Endothelial cell of umbilical vein (primary cell): ENCODE measurements around the gene PCDH9. TPM values are rescaled to one million over a fixed set of nuclear protein-coding genes. Genes with fewer than 3 reads are reported as not detected.

Experiments used
- BruUV-seq: library from RNA; stranded (reverse); fragments of 400-500 nt; replicated peaks from 2 replicates; lab custom pipeline; 2021; lab: Mats Ljungman, UMichigan
- CTCF ChIA-PET: fragments of 300-600, 350-600 bp; sonication (Branson Sonifier 250); formaldehyde crosslinking; loops from one replicate; lab custom pipeline; 2021; ENCODE audit warnings: antibody characterized with exemption, inconsistent platforms; lab: Charles Lee
- POLR2A ChIA-PET: fragments of 300-600, 350-600 bp; sonication (Branson Sonifier 250); formaldehyde crosslinking; loops from one replicate; lab custom pipeline; 2021; ENCODE audit warnings: antibody characterized with exemption, inconsistent platforms; lab: Charles Lee
- DNase-seq: peaks from one replicate; pipeline ENCODE4 v3.0.0-alpha.2; 2011; ENCODE audit warnings: low read depth, low spot score
- FAIRE-seq: peaks from 2 replicates; lab custom pipeline; 2011; peaks lifted over from hg19 to GRCh38; lab: Jason Lieb, UNC
- H2AFZ ChIP-seq: 2 replicates; pipeline ENCODE4 v1.6.0; 2012; ENCODE audit warnings: low read depth, low read length, control low read depth, inconsistent platforms
- H3K27ac ChIP-seq: 2 replicates; pipeline ENCODE4 v1.5.1; 2011; ENCODE audit warnings: low read depth, mild to moderate bottlenecking, control low read depth, low read length, moderate library complexity; ENCODE audit not compliant: insufficient read depth
- H3K27me3 ChIP-seq, 2 experiments: 2 replicates each; pipeline versions ENCODE4 v1.6.0 to v1.6.1; 2011; ENCODE audit warnings: low read length in 2 of 2, mixed read lengths in 1 of 2; ENCODE audit not compliant: control insufficient read depth in 2 of 2, insufficient read depth in 2 of 2
- H3K36me3 ChIP-seq, 2 experiments: 2 replicates in 1 of 2; 3 replicates in 1 of 2; pipeline ENCODE4 v1.5.1; 2011; ENCODE audit warnings: low read length in 2 of 2, mild to moderate bottlenecking in 1 of 2, moderate library complexity in 1 of 2; ENCODE audit not compliant: control insufficient read depth in 2 of 2, insufficient read depth in 2 of 2; ENCODE audit errors: extremely low read depth in 1 of 2
- H3K4me1 ChIP-seq: 3 replicates; pipeline ENCODE4 v1.5.1; 2011; ENCODE audit warnings: mild to moderate bottlenecking, low read length; ENCODE audit not compliant: control insufficient read depth, insufficient read depth; ENCODE audit errors: extremely low read depth
- H3K4me2 ChIP-seq: 2 replicates; pipeline ENCODE4 v1.6.1; 2011; ENCODE audit warnings: low read length, control low read depth, mixed read lengths; ENCODE audit not compliant: insufficient read depth
- H3K4me3 ChIP-seq, 3 experiments: fragments of 200-600 bp in 1 of 3; sonication (generic), shearing (Covaris generic) in 1 of 3; replicated peaks in 1 of 3; 2 replicates each; pipeline ENCODE4 v1.5.1; 2011 to 2016; ENCODE audit warnings: control low read depth in 3 of 3, low read length in 3 of 3, mild to moderate bottlenecking in 2 of 3, inconsistent platforms in 1 of 3, low read depth in 1 of 3, moderate library complexity in 1 of 3; ENCODE audit not compliant: insufficient read depth in 1 of 3
- H3K79me2 ChIP-seq: 2 replicates; pipeline ENCODE4 v1.6.0; 2012; ENCODE audit warnings: low read length, inconsistent platforms; ENCODE audit not compliant: control insufficient read depth, insufficient read depth
- H3K9ac ChIP-seq: replicated peaks from 2 replicates; pipeline ENCODE3; 2011; ENCODE audit warnings: low read length, control low read depth; ENCODE audit not compliant: insufficient read depth; ENCODE audit errors: extremely low read depth
- H3K9me1 ChIP-seq: replicated peaks from 3 replicates; pipeline ENCODE4 v1.6.0; 2011; ENCODE audit warnings: mild to moderate bottlenecking, low read length; ENCODE audit not compliant: control insufficient read depth, insufficient read depth; ENCODE audit errors: extremely low read depth
- H3K9me3 ChIP-seq: replicated peaks from 2 replicates; pipeline ENCODE4 v1.5.1; 2012; ENCODE audit warnings: low read length, inconsistent platforms; ENCODE audit not compliant: control insufficient read depth, insufficient read depth
- H4K20me1 ChIP-seq: replicated peaks from 2 replicates; pipeline ENCODE3; 2011; ENCODE audit warnings: mild to moderate bottlenecking, low read length; ENCODE audit not compliant: control insufficient read depth, insufficient read depth; ENCODE audit errors: extremely low read depth
- CTCF ChIP-seq, 2 donors: IDR thresholded peaks; 1 replicate in 1 of 2; 2 replicates in 1 of 2; pipeline ENCODE4 v1.5.1; 2011; ENCODE audit warnings: low read length in 2 of 2, mild to moderate bottlenecking in 2 of 2, moderate library complexity in 2 of 2, control low read depth in 1 of 2, inconsistent platforms in 1 of 2, low read depth in 1 of 2; ENCODE audit not compliant: insufficient read depth in 1 of 2; ENCODE audit errors: extremely low read depth in 1 of 2
- GATA2 ChIP-seq: IDR thresholded peaks from 2 replicates; pipeline ENCODE4 v1.7.0; 2011; ENCODE audit warnings: low read depth, mild to moderate bottlenecking, moderate library complexity, mixed read lengths, low read length; ENCODE audit not compliant: insufficient read length, insufficient read depth
- JUN ChIP-seq: IDR thresholded peaks from 2 replicates; pipeline ENCODE4 v1.6.1; 2011; ENCODE audit warnings: borderline replicate concordance, low read depth; ENCODE audit not compliant: insufficient read length, insufficient read depth
- MAX ChIP-seq: IDR thresholded peaks from 2 replicates; pipeline ENCODE4 v1.6.1; 2011; ENCODE audit not compliant: insufficient read depth, insufficient read length
- dilution Hi-C: fragments of 300-500 bp; cut with MboI; formaldehyde crosslinking; loops from one replicate; pipeline ENCODE4 v1.15.0; 2019; ENCODE audit warnings: low sequenced_read_pairs; ENCODE audit not compliant: extremely low pct_ligation_motif_present
- intact Hi-C: fragments of 100-400 bp; cut with micrococcal nuclease; formaldehyde crosslinking; loops from one replicate; pipeline ENCODE4 v1.10.0; 2022
- polyA plus RNA-seq, 4 experiments: library from polyadenylated mRNA; depleted of rRNA in 3 of 4; stranded (reverse) in 3 of 4; unstranded in 1 of 4; fragments of >200 nt; gene quantifications; 2 replicates each; pipeline versions ENCODE4 v1.2.1 to v1.2.3, GENCODE V29; 2011 to 2012; ENCODE audit warnings: missing spikeins in 1 of 4
- total RNA-seq: library from RNA; stranded (reverse); gene quantifications from 2 replicates; pipeline ENCODE4 v1.2.3, GENCODE V29; 2021

The PCDH9 gene
- total and polyA plus RNA-seq, 2 donors (not counting 3 experiments of a cell fraction or from before 2014, with no cell fraction given), result 1.1 to 5.2 TPM

GRCh38 chr13:67175836-67176459, 54.2 kb downstream of the PCDH9 start:
- no peak for FAIRE-seq
- no peaks in the 10 kb centered on the region for H3K4me1 ChIP-seq
- no peak overlapping the region for H3K27ac ChIP-seq
- no peaks in the 10 kb centered on the region for H3K9me3 ChIP-seq
- H3K79me2 ChIP-seq, result no peaks in the 10 kb centered on the region
- no peaks in the 10 kb centered on the region for H3K9me1 ChIP-seq
- no TSS peak for BruUV-seq
- intact Hi-C loops, result no loop called here
- dilution Hi-C loops, result no loop called here
- no peak overlapping the region for H3K9ac ChIP-seq
- H2AFZ ChIP-seq, result no peak overlapping the region
- H4K20me1 ChIP-seq, result no peaks in the 10 kb centered on the region
- DNase-seq, result no peak
- no peaks in the 10 kb centered on the region for H3K27me3 ChIP-seq
- no peak overlapping the region for H3K4me2 ChIP-seq
- no peak overlapping the region for H3K4me3 ChIP-seq
- no peaks in the 10 kb centered on the region for H3K36me3 ChIP-seq
- ChIA-PET POLR2A (no interaction called here), CTCF (no interaction called here)
- TF ChIP-seq MAX, result no peak

GRCh38 chr13:67168384-67168783, 61.8 kb downstream of the PCDH9 start:
- Histone ChIP-seq H3K4me1 (no peaks in the 10 kb centered on the region), H4K20me1 (no peaks in the 10 kb centered on the region), H3K79me2 (no peaks in the 10 kb centered on the region), H3K4me3 (no peak overlapping the region), H3K4me2 (no peak overlapping the region), H3K9ac (no peak overlapping the region), H3K9me3 (no peaks in the 10 kb centered on the region), H3K36me3 (no peaks in the 10 kb centered on the region), H2AFZ (no peak overlapping the region), H3K27me3 (no peaks in the 10 kb centered on the region), H3K27ac (no peak overlapping the region), H3K9me1 (no peaks in the 10 kb centered on the region)
- BruUV-seq, result no TSS peak
- DNase-seq (no peak), FAIRE-seq (no peak)
- ChIA-PET POLR2A (no interaction called here), CTCF (no interaction called here)
- TF ChIP-seq CTCF (IDR thresholded peaks at IDR 0.05; ENCODE audit: extremely low read depth in 1 of 2, insufficient read depth in 1 of 2, low read depth in 1 of 2, low read length in 2 of 2) (no peak), MAX (no peak), JUN (no peak), GATA2 (no peak)
- dilution Hi-C loops, result no loop called here
- intact Hi-C loops, result no loop called here
